Gastroesophageal sphincter (tissue), 3 donors: ENCODE data around the gene NLE1.

ENCODE experiments used
- CTCF ChIP-seq, 4 experiments: fragments of 200-600 bp in 2 of 4; fragments of 450-650 bp in 2 of 4; sonication (generic) in 1 of 4; IDR thresholded peaks; one replicate each; pipeline ENCODE4 v1.5.1; 2017 to 2019; ENCODE audit warnings: antibody characterized with exemption in 4 of 4, mild to moderate bottlenecking in 2 of 4, moderate library complexity in 2 of 4
- EP300 ChIP-seq: sonication (generic); formaldehyde crosslinking; IDR thresholded peaks from one replicate; pipeline ENCODE4 v1.6.1; 2017; ENCODE audit warnings: antibody characterized with exemption, mild to moderate bottlenecking
- POLR2A ChIP-seq, 2 donors: fragments of 450-650 bp; IDR thresholded peaks; one replicate each; pipeline ENCODE4 v1.6.1; 2017; ENCODE audit warnings: antibody characterized with exemption in 2 of 2, mild to moderate bottlenecking in 2 of 2, moderate library complexity in 1 of 2

- TF ChIP-seq CTCF (IDR thresholded peaks at IDR 0.05) (no peak), POLR2A (IDR thresholded peaks at IDR 0.05) (no peak), EP300 (no peak)
Observed at GRCh38 chr17:35130392-35130791, 11.7 kb downstream of the NLE1 start.
